H1 (cell line): ENCODE results near the gene CRABP1. TPM values are rescaled to one million over a fixed set of nuclear protein-coding genes. Genes with fewer than 3 reads are reported as not detected.

Experiments used
- CHD1 ChIP-seq: IDR thresholded peaks from 2 replicates; pipeline ENCODE4 v1.6.1; 2012; ENCODE audit warnings: low read depth, low read length, improper control_type of control experiment
- CHD7 ChIP-seq: fragments of 300-600 bp; sonication (generic); IDR thresholded peaks from 2 replicates; pipeline ENCODE4 v1.7.1; 2012; ENCODE audit warnings: low read length, moderate library complexity, mild to moderate bottlenecking, inconsistent platforms; ENCODE audit not compliant: insufficient replicate concordance
- HDAC6 ChIP-seq: IDR thresholded peaks from one replicate; pipeline ENCODE4 v1.7.1; 2012; ENCODE audit warnings: low read depth, mild to moderate bottlenecking, inconsistent platforms, low read length, moderate library complexity
- RNF2 ChIP-seq: fragments of 200-900, 300-1000 bp; sonication (generic); IDR thresholded peaks from 2 replicates; pipeline ENCODE4 v1.7.1; 2016; ENCODE audit warnings: borderline replicate concordance, low read depth, mild to moderate bottlenecking, antibody characterized with exemption, low read length; ENCODE audit not compliant: poor library complexity, severe bottlenecking; ENCODE audit errors: missing control alignments
- TBP ChIP-seq: IDR thresholded peaks from 2 replicates; pipeline ENCODE4 v1.6.1; 2011; ENCODE audit warnings: low read depth, low read length, improper control_type of control experiment
- polyA plus RNA-seq, 7 experiments: library from polyadenylated mRNA; depleted of rRNA in 3 of 7; stranded (reverse) in 5 of 7; unstranded in 2 of 7; fragments of >200 nt in 5 of 7; fragments of 200-250 nt in 2 of 7; gene quantifications; 1 replicate in 5 of 7; 2 replicates in 1 of 7; 4 replicates in 1 of 7; pipeline versions ENCODE4 v1.2.1 to v1.2.3, GENCODE V29; 2011 to 2013; ENCODE audit warnings: missing spikeins in 2 of 7, mixed read lengths in 2 of 7
- total RNA-seq: library from RNA; stranded (reverse); fragmentation: NEBNext Ultra II Directional; extraction: Animal tissue kit (Norgen Biotek cat#: 25700); gene quantifications from 2 replicates; pipeline ENCODE4 v1.2.1, GENCODE V29; 2021

CRABP1 gene
- total and polyA plus RNA-seq, 2 of the 8 experiments (the other 6 are each of a cell fraction or from before 2014, with no cell fraction given): 385 to 655 TPM

- TF ChIP-seq CHD7 (no peak), RNF2 (no peak), CHD1 (no peak), TBP (no peak), HDAC6 (no peak)
Observed at GRCh38 chr15:78366342-78366741, 26.2 kb downstream of the CRABP1 start (continued).
